OCI-LY7 (cell line): Measurements from ENCODE around the gene ZNF783. TPM values are rescaled to one million over a fixed set of nuclear protein-coding genes. Genes with fewer than 3 reads are reported as not detected.

Experiments
- BruUV-seq: library from RNA; stranded (reverse); fragments of 400-500 nt; replicated peaks from 2 replicates; lab custom pipeline; 2021; lab: Mats Ljungman, UMichigan
- CTCF ChIA-PET: fragments of 300-600 bp; sonication (Branson Sonifier 250); formaldehyde crosslinking; loops from one replicate; lab custom pipeline; 2022; ENCODE audit warnings: antibody characterized with exemption; ENCODE audit not compliant: unreplicated experiment; lab: Charles Lee
- POLR2A ChIA-PET: fragments of 300-600 bp; sonication (Branson Sonifier 250); formaldehyde crosslinking; loops from one replicate; lab custom pipeline; 2022; ENCODE audit warnings: antibody characterized with exemption; lab: Charles Lee
- DNase-seq: peaks from one replicate; pipeline ENCODE4 v3.0.0-alpha.2; 2015; ENCODE audit warnings: low spot score
- H2AFZ ChIP-seq: fragments of 200-600 bp; sonication (generic), shearing (Covaris generic); 2 replicates; pipeline ENCODE4 v1.6.1; 2014; ENCODE audit warnings: mild to moderate bottlenecking, antibody characterized with exemption, low read length, moderate library complexity
- H3K27ac ChIP-seq: fragments of 200-600 bp; sonication (generic); 2 replicates; pipeline ENCODE4 v1.5.1; 2014; ENCODE audit warnings: mixed run types, low read depth, mild to moderate bottlenecking, moderate library complexity, low read length, inconsistent platforms; ENCODE audit not compliant: poor library complexity, severe bottlenecking
- H3K36me3 ChIP-seq: fragments of 200-600 bp; sonication (generic); 2 replicates; pipeline ENCODE4 v1.6.1; 2014; ENCODE audit warnings: mild to moderate bottlenecking, antibody characterized with exemption, low read length, moderate library complexity, mixed read lengths; ENCODE audit not compliant: insufficient read depth
- H3K4me1 ChIP-seq: fragments of 200-600 bp; sonication (generic); 2 replicates; pipeline ENCODE4 v1.5.1; 2014; ENCODE audit warnings: mild to moderate bottlenecking, low read length; ENCODE audit not compliant: insufficient read depth, poor library complexity, severe bottlenecking
- H3K4me2 ChIP-seq: fragments of 200-600 bp; sonication (generic); 2 replicates; pipeline ENCODE4 v1.6.1; 2014; ENCODE audit warnings: mild to moderate bottlenecking, low read length
- H3K4me3 ChIP-seq: fragments of 200-600 bp; sonication (generic); 2 replicates; pipeline ENCODE4 v1.5.1; 2014; ENCODE audit warnings: mild to moderate bottlenecking, low read depth, low read length; ENCODE audit not compliant: poor library complexity, severe bottlenecking
- H3K79me2 ChIP-seq: fragments of 200-600 bp; sonication (generic); 2 replicates; pipeline ENCODE4 v1.6.1; 2016; ENCODE audit warnings: low read depth, mild to moderate bottlenecking, low read length, moderate library complexity, mixed read lengths; ENCODE audit not compliant: insufficient read depth
- H3K9me2 ChIP-seq: fragments of 200-600 bp; sonication (generic); 2 replicates; pipeline ENCODE4 v1.6.1; 2016; ENCODE audit warnings: mild to moderate bottlenecking, low read length, mixed read lengths; ENCODE audit not compliant: insufficient read depth
- H3K9me3 ChIP-seq: fragments of 200-600 bp; sonication (generic); 2 replicates; pipeline ENCODE4 v1.6.1; 2014; ENCODE audit warnings: mild to moderate bottlenecking, mixed run types, low read length, mixed read lengths
- H4K20me1 ChIP-seq: fragments of 200-600 bp; sonication (generic); 2 replicates; pipeline ENCODE4 v1.6.1; 2014; ENCODE audit warnings: mild to moderate bottlenecking, antibody characterized with exemption, low read length, moderate library complexity, mixed read lengths; ENCODE audit not compliant: insufficient read depth
- EZH2phosphoT487 ChIP-seq: fragments of 200-600 bp; sonication (generic); IDR thresholded peaks from 2 replicates; pipeline ENCODE4 v1.6.1; 2018; ENCODE audit warnings: low read depth, borderline replicate concordance, mild to moderate bottlenecking, mixed run types, antibody characterized with exemption, low read length, moderate library complexity, mixed read lengths
- intact Hi-C: fragments of 100-400 bp; cut with micrococcal nuclease; formaldehyde crosslinking; loops from one replicate; pipeline ENCODE4 v1.10.0; 2022; ENCODE audit not compliant: unreplicated experiment
- total RNA-seq, 2 experiments: library from RNA; depleted of rRNA in 1 of 2; stranded (reverse); fragments of >200 nt in 1 of 2; shearing (Covaris generic) in 1 of 2; gene quantifications; 2 replicates each; pipeline ENCODE4 v1.2.3, GENCODE V29; 2014 to 2022
- TF ChIP-seq, protein P1 (sequence below): fragments of 200-600 bp; sonication (generic); conservative IDR thresholded peaks from 2 replicates; pipeline ENCODE4 v1.5.1; 2014; ENCODE audit warnings: mild to moderate bottlenecking, antibody characterized with exemption, low read length, moderate library complexity, mixed read lengths

ZNF783 gene
- total RNA-seq, 2 experiments from 2014 or later: 13.1 to 18.8 TPM

DNA sequence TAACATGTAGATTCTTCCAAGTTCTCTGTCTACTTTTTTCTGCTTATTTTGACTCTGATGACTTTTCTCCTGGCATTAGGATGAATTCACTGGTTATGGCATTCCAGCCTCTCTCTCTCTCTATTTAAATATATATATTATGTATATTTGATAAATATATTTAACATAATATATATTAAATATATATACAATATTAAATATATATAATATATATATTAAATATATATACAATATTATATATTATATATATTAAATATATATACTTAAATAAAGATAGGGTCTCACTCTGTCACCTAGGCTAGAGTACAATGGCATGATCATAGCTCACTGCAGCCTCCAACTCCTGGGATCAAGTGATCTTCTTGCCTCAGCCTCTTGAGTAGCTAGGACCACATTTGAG is 60.7 kb downstream of the ZNF783 start:
- Histone ChIP-seq H3K36me3 (no peaks in the 10 kb centered on the region), H4K20me1 (no peaks in the 10 kb centered on the region), H3K4me1 (no peaks in the 10 kb centered on the region), H3K27ac (no peak overlapping the region), H3K9me3 (0 out of 2 replicates have a peak, but pooled peaks cover 4% of the 10 kb centered on the region), H3K79me2 (no peaks in the 10 kb centered on the region), H2AFZ (no peak overlapping the region), H3K4me2 (no peak overlapping the region), H3K9me2 (no peaks in the 10 kb centered on the region), H3K4me3 (no peak overlapping the region)
- CTCF ChIA-PET: no interaction called here
- BruUV-seq: no TSS peak
- intact Hi-C loops: no loop called here
- no peak for DNase-seq
- TF ChIP-seq EZH2phosphoT487: no peak
- TF ChIP-seq, protein P1, sequence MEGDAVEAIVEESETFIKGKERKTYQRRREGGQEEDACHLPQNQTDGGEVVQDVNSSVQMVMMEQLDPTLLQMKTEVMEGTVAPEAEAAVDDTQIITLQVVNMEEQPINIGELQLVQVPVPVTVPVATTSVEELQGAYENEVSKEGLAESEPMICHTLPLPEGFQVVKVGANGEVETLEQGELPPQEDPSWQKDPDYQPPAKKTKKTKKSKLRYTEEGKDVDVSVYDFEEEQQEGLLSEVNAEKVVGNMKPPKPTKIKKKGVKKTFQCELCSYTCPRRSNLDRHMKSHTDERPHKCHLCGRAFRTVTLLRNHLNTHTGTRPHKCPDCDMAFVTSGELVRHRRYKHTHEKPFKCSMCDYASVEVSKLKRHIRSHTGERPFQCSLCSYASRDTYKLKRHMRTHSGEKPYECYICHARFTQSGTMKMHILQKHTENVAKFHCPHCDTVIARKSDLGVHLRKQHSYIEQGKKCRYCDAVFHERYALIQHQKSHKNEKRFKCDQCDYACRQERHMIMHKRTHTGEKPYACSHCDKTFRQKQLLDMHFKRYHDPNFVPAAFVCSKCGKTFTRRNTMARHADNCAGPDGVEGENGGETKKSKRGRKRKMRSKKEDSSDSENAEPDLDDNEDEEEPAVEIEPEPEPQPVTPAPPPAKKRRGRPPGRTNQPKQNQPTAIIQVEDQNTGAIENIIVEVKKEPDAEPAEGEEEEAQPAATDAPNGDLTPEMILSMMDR: no peak
- POLR2A ChIA-PET: interaction anchor here (1.1 kb wide), 1 partner anchor 38 kb away, joined by 3 read pairs; no protein-coding TSS in a partner anchor

DNA sequence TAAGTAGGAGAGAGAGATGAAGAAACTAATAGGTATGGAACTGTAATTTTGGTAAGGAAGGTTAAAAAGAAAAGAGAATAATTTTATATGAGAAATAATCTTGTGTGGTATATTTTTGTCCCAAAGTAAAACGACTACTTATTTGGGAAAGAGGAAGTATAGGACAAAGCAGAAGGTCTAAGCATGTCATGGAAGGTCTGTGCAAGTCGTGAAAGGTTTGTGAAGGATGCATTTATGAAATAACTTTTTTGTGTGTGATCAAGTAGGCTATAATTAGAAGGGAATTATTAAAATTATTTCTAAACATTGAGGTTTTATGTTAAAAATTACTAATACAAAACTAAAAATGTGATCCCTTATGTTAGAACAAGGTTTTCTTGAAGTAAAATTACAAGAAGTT is 63.3 kb downstream of the ZNF783 start:
- POLR2A ChIA-PET: interaction anchor here (0.7 kb wide), 1 partner anchor 99 kb away, joined by 7 read pairs; no protein-coding TSS in a partner anchor
- TF ChIP-seq, protein P1: no peak
- TF ChIP-seq EZH2phosphoT487: no peak
- H3K9me2 ChIP-seq: no peaks in the 10 kb centered on the region
- no peak overlapping the region for H3K4me3 ChIP-seq
- 0 out of 2 replicates have a peak, but pooled peaks cover 4% of the 10 kb centered on the region for H3K9me3 ChIP-seq
- no peak overlapping the region for H2AFZ ChIP-seq
- H3K4me1 ChIP-seq: no peaks in the 10 kb centered on the region
- BruUV-seq: no TSS peak
- no peak overlapping the region for H3K27ac ChIP-seq
- no peak for DNase-seq
- CTCF ChIA-PET: no interaction called here
- no peaks in the 10 kb centered on the region for H3K79me2 ChIP-seq
- no peaks in the 10 kb centered on the region for H4K20me1 ChIP-seq
- H3K36me3 ChIP-seq: no peaks in the 10 kb centered on the region
- intact Hi-C loops: no loop called here
- no peak overlapping the region for H3K4me2 ChIP-seq

DNA sequence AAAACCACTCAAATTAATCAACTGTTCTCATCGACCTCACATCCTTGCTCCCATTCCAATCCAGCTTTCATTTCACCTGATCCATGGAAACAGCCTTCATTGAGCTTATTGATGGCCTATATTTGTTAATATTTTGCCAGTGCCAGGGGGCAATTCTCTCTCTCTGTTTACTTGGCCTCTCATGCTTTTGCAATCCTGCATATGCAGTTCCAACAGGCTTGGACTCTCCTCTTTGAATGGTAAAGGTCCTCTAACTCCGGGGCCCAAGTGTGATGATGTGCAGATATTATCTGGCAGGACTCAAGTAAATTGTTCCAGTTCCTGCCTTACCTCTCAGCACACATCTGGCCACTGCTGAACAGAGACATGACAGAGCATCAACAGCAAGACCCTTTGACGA is 67.3 kb downstream of the ZNF783 start:
- no TSS peak for BruUV-seq
- POLR2A ChIA-PET: no interaction called here
- CTCF ChIA-PET: no interaction called here

More for the DNA sequence above, 67.3 kb downstream of the ZNF783 start:
- no peak overlapping the region for H2AFZ ChIP-seq
- no peak overlapping the region for H3K4me3 ChIP-seq
- H3K4me2 ChIP-seq: no peak overlapping the region
- intact Hi-C loops: no loop called here
- H3K36me3 ChIP-seq: no peaks in the 10 kb centered on the region
- DNase-seq: no peak
- TF ChIP-seq, protein P1: no peak
- no peak for TF ChIP-seq EZH2phosphoT487
- no peaks in the 10 kb centered on the region for H3K79me2 ChIP-seq
- no peaks in the 10 kb centered on the region for H3K4me1 ChIP-seq
- H3K9me3 ChIP-seq: 0 out of 2 replicates have a peak, but pooled peaks cover 4% of the 10 kb centered on the region
- no peaks in the 10 kb centered on the region for H3K9me2 ChIP-seq
- no peaks in the 10 kb centered on the region for H4K20me1 ChIP-seq
- no peak overlapping the region for H3K27ac ChIP-seq
